C4-2B (cell line): ENCODE data around the gene DPP6.
"Not testable (repeated sequence)": the region's sequence is repeated elsewhere in the genome, so short reads cannot be mapped to it uniquely, and the experiment has no call there.

Experiments used
- ZFX ChIP-seq: fragments of 450-650 bp; IDR thresholded peaks from 2 replicates; pipeline ENCODE4 v1.6.1; 2017
- TF ChIP-seq, protein P1 (sequence below): fragments of 450-650 bp; conservative IDR thresholded peaks from 2 replicates; pipeline ENCODE4 v1.5.1; 2017; ENCODE audit warnings: mild to moderate bottlenecking

DNA sequence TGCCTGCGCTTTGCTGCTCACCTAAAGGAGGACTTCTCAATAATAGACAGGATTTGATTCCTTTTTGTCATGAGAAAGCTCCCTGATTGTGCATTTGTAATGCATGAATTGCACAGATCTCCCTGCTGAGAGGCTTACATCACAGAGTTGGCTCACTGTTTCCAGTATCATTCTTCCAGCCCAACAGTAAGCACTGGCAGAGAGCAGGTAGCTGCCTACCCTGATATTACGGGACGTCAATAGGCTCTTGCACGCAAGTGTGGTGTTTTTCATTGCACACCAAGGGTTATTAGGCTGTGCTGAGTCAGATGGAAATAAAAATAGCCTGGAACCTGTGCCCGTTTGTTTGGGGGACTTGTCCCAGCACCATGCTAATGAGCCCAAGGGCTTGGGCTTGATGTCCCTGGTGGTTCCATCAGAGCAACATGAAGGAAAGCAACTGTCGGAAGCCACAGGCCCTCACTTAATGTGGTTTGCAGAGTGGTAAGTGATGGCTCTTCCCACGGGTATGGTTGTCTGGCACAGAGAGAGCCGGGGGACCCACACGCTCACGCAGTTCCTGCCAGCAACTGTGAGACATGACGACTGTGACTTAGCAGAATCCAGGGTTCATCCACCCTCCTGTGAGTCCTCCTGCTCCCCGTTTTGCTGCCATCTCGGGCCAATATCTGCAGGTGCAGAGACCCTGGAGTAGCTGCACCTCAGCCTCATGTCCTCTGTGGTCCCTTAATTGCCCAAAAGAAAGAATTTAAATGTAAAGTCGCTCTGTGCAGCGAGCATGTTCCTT lies 20.4 kb downstream of the DPP6 start:
- TF ChIP-seq, protein P1, sequence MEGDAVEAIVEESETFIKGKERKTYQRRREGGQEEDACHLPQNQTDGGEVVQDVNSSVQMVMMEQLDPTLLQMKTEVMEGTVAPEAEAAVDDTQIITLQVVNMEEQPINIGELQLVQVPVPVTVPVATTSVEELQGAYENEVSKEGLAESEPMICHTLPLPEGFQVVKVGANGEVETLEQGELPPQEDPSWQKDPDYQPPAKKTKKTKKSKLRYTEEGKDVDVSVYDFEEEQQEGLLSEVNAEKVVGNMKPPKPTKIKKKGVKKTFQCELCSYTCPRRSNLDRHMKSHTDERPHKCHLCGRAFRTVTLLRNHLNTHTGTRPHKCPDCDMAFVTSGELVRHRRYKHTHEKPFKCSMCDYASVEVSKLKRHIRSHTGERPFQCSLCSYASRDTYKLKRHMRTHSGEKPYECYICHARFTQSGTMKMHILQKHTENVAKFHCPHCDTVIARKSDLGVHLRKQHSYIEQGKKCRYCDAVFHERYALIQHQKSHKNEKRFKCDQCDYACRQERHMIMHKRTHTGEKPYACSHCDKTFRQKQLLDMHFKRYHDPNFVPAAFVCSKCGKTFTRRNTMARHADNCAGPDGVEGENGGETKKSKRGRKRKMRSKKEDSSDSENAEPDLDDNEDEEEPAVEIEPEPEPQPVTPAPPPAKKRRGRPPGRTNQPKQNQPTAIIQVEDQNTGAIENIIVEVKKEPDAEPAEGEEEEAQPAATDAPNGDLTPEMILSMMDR: not testable (repeated sequence)
- TF ChIP-seq ZFX: not testable (repeated sequence)
